Keratinocyte (primary cell): ENCODE results near the gene CXCR6. TPM values are rescaled to one million over a fixed set of nuclear protein-coding genes. Genes with fewer than 3 reads are reported as not detected.

ENCODE experiments used
- DNase-seq: peaks from one replicate; pipeline ENCODE4 v3.0.0-alpha.2; 2011; ENCODE audit warnings: low read depth, missing footprints, low spot score
- FAIRE-seq: peaks from 2 replicates; lab custom pipeline; 2011; peaks lifted over from hg19 to GRCh38; lab: Jason Lieb, UNC
- H2AFZ ChIP-seq: 2 replicates; pipeline ENCODE4 v1.6.0; 2012; ENCODE audit warnings: low read length, control low read depth, inconsistent platforms; ENCODE audit not compliant: control insufficient read depth
- H3K27ac ChIP-seq: 2 replicates; pipeline ENCODE4 v1.5.1; 2011; ENCODE audit warnings: low read length; ENCODE audit not compliant: control insufficient read depth, insufficient read depth
- H3K27me3 ChIP-seq: 3 replicates; pipeline ENCODE4 v1.6.0; 2011; ENCODE audit warnings: low read length; ENCODE audit not compliant: control insufficient read depth, insufficient read depth; ENCODE audit errors: extremely low read depth
- H3K36me3 ChIP-seq, 2 experiments: 2 replicates in 1 of 2; 3 replicates in 1 of 2; pipeline ENCODE4 v1.5.1; 2011; ENCODE audit warnings: low read length in 2 of 2, mild to moderate bottlenecking in 1 of 2; ENCODE audit not compliant: control insufficient read depth in 2 of 2, insufficient read depth in 2 of 2; ENCODE audit errors: extremely low read depth in 1 of 2
- H3K4me1 ChIP-seq: 3 replicates; pipeline ENCODE4 v1.5.1; 2011; ENCODE audit warnings: low read length; ENCODE audit not compliant: control insufficient read depth, insufficient read depth; ENCODE audit errors: extremely low read depth
- H3K4me2 ChIP-seq: 3 replicates; pipeline ENCODE4 v1.6.0; 2011; ENCODE audit warnings: low read depth, low read length; ENCODE audit not compliant: control insufficient read depth, insufficient read depth; ENCODE audit errors: extremely low read depth
- H3K4me3 ChIP-seq, 3 experiments: fragments of 200-600 bp in 1 of 3; sonication (generic) in 1 of 3; 2 replicates in 2 of 3; 3 replicates in 1 of 3; pipeline ENCODE4 v1.5.1; 2011 to 2016; ENCODE audit warnings: low read length in 3 of 3, mild to moderate bottlenecking in 3 of 3, control low read depth in 2 of 3, inconsistent platforms in 1 of 3, low read depth in 1 of 3, mixed read lengths in 1 of 3, mixed run types in 1 of 3, moderate library complexity in 1 of 3; ENCODE audit not compliant: control insufficient read depth in 2 of 3, insufficient read depth in 2 of 3; ENCODE audit errors: extremely low read depth in 1 of 3
- H3K79me2 ChIP-seq: 2 replicates; pipeline ENCODE4 v1.6.0; 2012; ENCODE audit warnings: low read length; ENCODE audit not compliant: control insufficient read depth, insufficient read depth
- H3K9ac ChIP-seq: 3 replicates; pipeline ENCODE4 v1.6.0; 2011; ENCODE audit warnings: low read length; ENCODE audit not compliant: control insufficient read depth, insufficient read depth; ENCODE audit errors: extremely low read depth
- H3K9me1 ChIP-seq: 3 replicates; pipeline ENCODE4 v1.6.0; 2011; ENCODE audit warnings: low read length; ENCODE audit not compliant: control insufficient read depth, insufficient read depth; ENCODE audit errors: extremely low read depth
- H3K9me3 ChIP-seq: 2 replicates; pipeline ENCODE4 v1.5.1; 2012; ENCODE audit warnings: low read depth, low read length; ENCODE audit not compliant: control insufficient read depth
- H4K20me1 ChIP-seq: 3 replicates; pipeline ENCODE4 v1.6.0; 2011; ENCODE audit warnings: low read length; ENCODE audit not compliant: control insufficient read depth, insufficient read depth; ENCODE audit errors: extremely low read depth
- CTCF ChIP-seq, 3 experiments: IDR thresholded peaks in 1 of 3; conservative IDR thresholded peaks in 1 of 3; optimal IDR thresholded peaks in 1 of 3; 2 replicates in 2 of 3; 3 replicates in 1 of 3; pipeline versions ENCODE3 to v1.5.1; 2011; ENCODE audit warnings: low read length in 3 of 3, mild to moderate bottlenecking in 3 of 3, moderate library complexity in 2 of 3, control low read depth in 1 of 3, inconsistent platforms in 1 of 3; ENCODE audit not compliant: insufficient read depth in 2 of 3; ENCODE audit errors: extremely low read depth in 1 of 3
- EZH2 ChIP-seq: IDR thresholded peaks from one replicate; pipeline ENCODE4 v1.6.1; 2012; ENCODE audit warnings: inconsistent platforms, mild to moderate bottlenecking, low read length, moderate library complexity
- dilution Hi-C: fragments of 300-500 bp; cut with MboI; formaldehyde crosslinking; loops from one replicate; pipeline ENCODE4 v1.7.0; 2020; ENCODE audit warnings: low sequenced_read_pairs; ENCODE audit not compliant: extremely low pct_ligation_motif_present
- polyA plus RNA-seq, 5 experiments: library from polyadenylated mRNA; depleted of rRNA in 3 of 5; stranded (reverse) in 3 of 5; stranded (forward) in 1 of 5; unstranded in 1 of 5; fragments of >200 nt; gene quantifications; 1 replicate in 1 of 5; 2 replicates in 3 of 5; 3 replicates in 1 of 5; pipeline versions ENCODE4 v1.2.1 to v1.2.3, GENCODE V29; 2011 to 2012; ENCODE audit warnings: missing spikeins in 2 of 5, low read depth in 1 of 5, low replicate concordance in 1 of 5

The CXCR6 gene
- polyA plus RNA-seq, 1 donor (not counting 4 experiments of a cell fraction or from before 2014, with no cell fraction given) = not detected

DNA sequence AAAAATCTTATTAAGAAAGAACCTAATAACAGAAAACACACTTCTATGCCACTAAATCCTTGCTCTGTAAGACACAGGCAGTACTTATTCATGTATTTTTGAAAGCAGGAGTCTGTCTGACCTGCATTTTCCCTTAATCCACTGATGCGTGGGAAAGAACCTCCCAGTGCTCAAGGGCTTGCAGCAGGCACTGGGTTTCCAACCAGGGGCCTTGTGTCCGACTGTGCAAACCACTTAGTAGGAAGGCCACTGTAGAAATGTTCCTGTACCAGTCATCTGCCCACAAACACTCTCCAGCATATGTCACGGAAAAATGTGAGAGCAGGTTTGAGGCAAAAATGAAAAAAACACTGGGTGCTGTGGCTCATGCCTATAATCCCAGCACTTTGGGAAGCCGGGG, 12.4 kb downstream of the CXCR6 start:
- Histone ChIP-seq H3K27me3 (no peaks in the 10 kb centered on the region), H3K4me1 (peaks cover 8% of the 10 kb centered on the region), H3K9ac (no peak overlapping the region), H2AFZ (no peak overlapping the region), H4K20me1 (no peaks in the 10 kb centered on the region), H3K4me3 (no peak overlapping the region), H3K27ac (no peak overlapping the region), H3K9me1 (no peaks in the 10 kb centered on the region), H3K36me3 (peaks cover 40 to 46% of the 10 kb centered on the region in 2 experiments), H3K79me2 (no peaks in the 10 kb centered on the region), H3K9me3 (no peaks in the 10 kb centered on the region), H3K4me2 (no peak overlapping the region)
- FAIRE-seq = no peak
- no peak for DNase-seq
- TF ChIP-seq CTCF (optimal IDR thresholded peaks at IDR 0.05 in 1 of 3, IDR thresholded peaks at IDR 0.05 in 1 of 3, conservative IDR thresholded peaks at IDR 0.05 in 1 of 3; ENCODE audit: extremely low read depth in 1 of 3, insufficient read depth in 2 of 3, low read length in 3 of 3) (no peak), EZH2 (no peak)
- dilution Hi-C loops = no loop called here

DNA sequence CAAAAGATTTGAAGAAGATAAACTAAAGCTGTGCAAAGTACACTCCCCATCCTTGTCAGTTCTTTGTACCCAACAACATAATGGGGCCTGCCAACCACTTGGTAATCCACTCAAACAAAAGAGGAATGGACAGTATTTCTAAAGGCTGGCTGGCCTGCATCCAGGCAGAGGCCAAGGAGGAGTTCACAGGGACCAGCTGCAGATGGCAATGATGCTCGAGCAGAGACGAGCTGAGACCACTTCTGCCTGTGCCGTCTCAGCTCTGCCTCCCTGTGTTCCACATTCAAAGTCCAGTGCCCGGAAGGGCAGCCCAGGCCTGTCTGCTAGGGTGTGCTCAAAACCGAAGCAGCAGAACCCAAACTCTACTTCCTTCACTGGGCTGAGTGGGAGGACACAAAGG, 14.3 kb downstream of the CXCR6 start:
- H3K27ac ChIP-seq = no peak overlapping the region
- no peaks in the 10 kb centered on the region for H3K9me1 ChIP-seq
- H3K36me3 ChIP-seq = peaks cover 36 to 56% of the 10 kb centered on the region in 2 experiments
- H3K4me2 ChIP-seq = no peak overlapping the region
- H3K4me3 ChIP-seq = no peak overlapping the region
- H3K9ac ChIP-seq = no peak overlapping the region
- H3K9me3 ChIP-seq = no peaks in the 10 kb centered on the region
- H3K4me1 ChIP-seq = peaks cover 8% of the 10 kb centered on the region
- dilution Hi-C loops = no loop called here
- TF ChIP-seq EZH2 (no peak), CTCF (optimal IDR thresholded peaks at IDR 0.05 in 1 of 3, IDR thresholded peaks at IDR 0.05 in 1 of 3, conservative IDR thresholded peaks at IDR 0.05 in 1 of 3; ENCODE audit: extremely low read depth in 1 of 3, insufficient read depth in 2 of 3, low read length in 3 of 3) (no peak)
- no peak overlapping the region for H2AFZ ChIP-seq
- no peaks in the 10 kb centered on the region for H4K20me1 ChIP-seq
- H3K27me3 ChIP-seq = no peaks in the 10 kb centered on the region
- no peak for FAIRE-seq
- no peaks in the 10 kb centered on the region for H3K79me2 ChIP-seq
- DNase-seq = no peak
